GM12864 (cell line): ENCODE data around the gene AMT.
"Not testable (repeated sequence)": the region's sequence is repeated elsewhere in the genome, so short reads cannot be mapped to it uniquely, and the experiment has no call there.

Source experiments
- DNase-seq: peaks from one replicate; pipeline ENCODE4 v3.0.0-alpha.2; 2011; ENCODE audit warnings: low read depth
- H3K4me3 ChIP-seq: 2 replicates; pipeline ENCODE4 v1.5.1; 2011; ENCODE audit warnings: mild to moderate bottlenecking, low read depth, low read length, control low read depth
- TF ChIP-seq, protein P1 (sequence below): IDR thresholded peaks from 2 replicates; pipeline ENCODE4 v1.5.1; 2011; ENCODE audit warnings: low read depth, mild to moderate bottlenecking, moderate library complexity, low read length, control low read depth, inconsistent platforms; ENCODE audit errors: missing control alignments

Gene AMT

DNA sequence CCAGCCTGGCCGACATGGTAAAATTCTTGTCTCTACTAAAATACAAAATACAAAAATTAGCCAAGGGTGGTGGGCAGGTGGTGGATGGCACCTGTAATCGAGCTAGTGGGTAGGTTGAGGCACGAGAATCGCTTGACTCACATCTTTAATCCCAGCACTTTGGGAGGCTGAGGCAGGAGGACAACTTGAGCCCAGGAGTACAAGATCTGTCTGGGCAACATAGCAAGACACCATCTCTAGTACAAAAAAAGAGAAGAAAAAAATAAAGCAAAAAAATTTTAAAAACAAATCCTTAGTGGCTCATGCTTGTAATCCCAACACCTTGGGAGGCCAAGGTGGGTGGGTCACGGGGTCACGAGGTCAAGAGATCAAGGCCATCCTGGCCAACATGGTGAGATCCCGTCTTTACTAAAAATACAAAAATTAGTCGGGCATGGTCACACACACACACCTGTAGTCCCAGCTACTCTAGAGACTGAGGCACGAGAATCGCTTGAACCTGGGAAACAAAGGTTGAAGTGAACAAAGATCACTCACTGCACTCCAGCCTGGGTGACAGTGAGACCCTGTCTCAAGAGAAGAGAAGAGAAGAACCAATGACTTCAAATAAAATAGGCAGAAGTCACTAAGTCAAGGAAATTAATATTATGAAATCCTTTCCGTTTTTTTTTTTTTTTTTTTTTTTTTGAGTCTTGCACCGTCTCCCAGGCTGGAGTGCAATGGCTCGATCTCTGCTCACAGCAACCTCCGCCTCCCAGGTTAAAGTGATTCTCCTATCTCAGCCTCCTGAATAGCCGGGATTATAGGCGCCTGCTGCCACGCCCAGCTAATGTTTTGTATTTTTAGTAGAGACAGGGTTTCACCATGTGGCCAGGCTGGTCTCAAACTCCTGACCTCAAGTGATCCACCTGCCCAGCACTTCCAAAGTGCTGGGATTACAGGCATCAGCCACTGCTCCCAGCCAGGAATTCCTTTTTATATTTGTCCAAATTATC lies 15.4 kb downstream of the AMT start:
- TF ChIP-seq, protein P1, sequence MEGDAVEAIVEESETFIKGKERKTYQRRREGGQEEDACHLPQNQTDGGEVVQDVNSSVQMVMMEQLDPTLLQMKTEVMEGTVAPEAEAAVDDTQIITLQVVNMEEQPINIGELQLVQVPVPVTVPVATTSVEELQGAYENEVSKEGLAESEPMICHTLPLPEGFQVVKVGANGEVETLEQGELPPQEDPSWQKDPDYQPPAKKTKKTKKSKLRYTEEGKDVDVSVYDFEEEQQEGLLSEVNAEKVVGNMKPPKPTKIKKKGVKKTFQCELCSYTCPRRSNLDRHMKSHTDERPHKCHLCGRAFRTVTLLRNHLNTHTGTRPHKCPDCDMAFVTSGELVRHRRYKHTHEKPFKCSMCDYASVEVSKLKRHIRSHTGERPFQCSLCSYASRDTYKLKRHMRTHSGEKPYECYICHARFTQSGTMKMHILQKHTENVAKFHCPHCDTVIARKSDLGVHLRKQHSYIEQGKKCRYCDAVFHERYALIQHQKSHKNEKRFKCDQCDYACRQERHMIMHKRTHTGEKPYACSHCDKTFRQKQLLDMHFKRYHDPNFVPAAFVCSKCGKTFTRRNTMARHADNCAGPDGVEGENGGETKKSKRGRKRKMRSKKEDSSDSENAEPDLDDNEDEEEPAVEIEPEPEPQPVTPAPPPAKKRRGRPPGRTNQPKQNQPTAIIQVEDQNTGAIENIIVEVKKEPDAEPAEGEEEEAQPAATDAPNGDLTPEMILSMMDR, result no peak
- no peak overlapping the region for H3K4me3 ChIP-seq
- DNase-seq, result no peak

DNA sequence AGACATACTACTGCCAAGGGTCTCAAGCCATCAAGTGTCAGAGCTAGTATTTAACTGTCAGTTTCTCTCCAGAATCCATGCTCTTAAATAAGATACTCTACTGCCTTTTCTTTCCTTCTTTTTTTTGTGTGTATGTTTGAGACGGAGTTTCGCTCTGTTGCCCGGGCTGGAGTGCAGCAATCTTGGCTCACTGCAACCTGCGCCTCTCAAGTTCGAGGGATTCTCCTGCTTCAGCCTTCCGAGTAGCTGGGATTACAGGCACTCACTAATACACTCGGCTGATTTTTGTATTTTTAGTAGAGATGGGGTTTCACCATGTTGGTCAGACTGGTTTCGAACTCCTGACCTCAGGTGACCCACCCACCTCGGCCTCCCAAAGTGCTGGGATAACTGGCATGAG lies 16.7 kb downstream of the AMT start:
- not testable (repeated sequence) for DNase-seq, H3K4me3 ChIP-seq

DNA sequence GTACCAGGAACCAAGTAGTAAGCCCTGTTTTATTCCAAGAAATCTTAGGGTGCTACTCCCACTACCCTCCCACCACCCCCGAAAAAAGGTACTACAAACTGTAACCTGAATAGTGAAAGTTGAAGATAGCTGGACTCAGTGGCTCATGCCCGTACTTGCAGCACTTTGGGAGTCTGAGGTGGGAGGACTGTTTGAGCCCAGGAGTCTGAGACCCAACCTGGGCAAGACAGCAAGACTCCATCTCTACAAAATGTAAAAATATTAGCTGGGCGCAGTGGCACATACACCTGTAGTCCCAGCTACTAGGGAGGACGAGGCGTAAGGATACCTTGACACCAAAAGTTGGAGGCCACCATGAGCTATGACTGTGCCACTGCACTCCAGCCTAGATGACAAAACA lies 18.4 kb downstream of the AMT start:
- TF ChIP-seq, protein P1, result no peak
- DNase-seq, result no peak
- H3K4me3 ChIP-seq, result no peak overlapping the region

DNA sequence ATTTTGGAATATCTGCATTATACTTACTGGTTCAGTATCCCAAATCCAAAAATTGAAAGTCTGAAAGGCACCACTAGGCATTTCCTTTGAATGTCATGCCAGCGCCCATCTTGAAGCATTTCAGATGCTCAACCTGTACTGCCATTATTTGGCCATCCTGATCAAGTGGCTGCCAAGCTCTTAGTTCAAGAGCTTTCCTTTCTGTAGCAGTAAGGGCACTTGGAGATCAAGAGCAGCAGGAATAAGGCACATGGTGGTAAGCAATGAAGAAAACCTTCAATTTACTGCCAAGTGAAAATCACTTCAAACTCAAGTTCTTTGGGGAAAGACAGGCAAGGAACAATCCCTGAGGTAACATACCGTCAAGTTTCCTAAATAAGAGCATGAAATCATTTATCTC lies 20.5 kb downstream of the AMT start:
- no peak overlapping the region for H3K4me3 ChIP-seq
- TF ChIP-seq, protein P1, result no peak
- no peak for DNase-seq

DNA sequence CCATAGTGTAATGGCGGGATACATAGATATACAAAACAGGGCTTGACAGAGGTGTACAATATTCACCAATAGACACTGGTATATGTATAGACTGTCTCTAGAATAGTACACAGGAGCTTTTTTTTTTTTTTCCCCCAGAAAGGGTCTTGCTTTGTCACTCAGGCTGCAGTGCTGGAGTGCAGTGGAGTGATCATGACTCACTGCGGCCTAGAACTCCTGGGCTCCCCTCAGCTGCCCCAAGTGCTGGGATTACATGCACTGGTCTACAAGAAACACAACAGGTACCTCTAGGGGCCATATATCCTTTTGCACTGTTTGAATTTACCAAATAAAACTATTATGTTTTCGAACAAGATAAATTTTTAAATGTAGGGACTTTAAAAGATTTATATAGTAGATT lies 22.8 kb downstream of the AMT start:
- H3K4me3 ChIP-seq, result no peak overlapping the region
- DNase-seq, result no peak
- TF ChIP-seq, protein P1, result no peak

DNA sequence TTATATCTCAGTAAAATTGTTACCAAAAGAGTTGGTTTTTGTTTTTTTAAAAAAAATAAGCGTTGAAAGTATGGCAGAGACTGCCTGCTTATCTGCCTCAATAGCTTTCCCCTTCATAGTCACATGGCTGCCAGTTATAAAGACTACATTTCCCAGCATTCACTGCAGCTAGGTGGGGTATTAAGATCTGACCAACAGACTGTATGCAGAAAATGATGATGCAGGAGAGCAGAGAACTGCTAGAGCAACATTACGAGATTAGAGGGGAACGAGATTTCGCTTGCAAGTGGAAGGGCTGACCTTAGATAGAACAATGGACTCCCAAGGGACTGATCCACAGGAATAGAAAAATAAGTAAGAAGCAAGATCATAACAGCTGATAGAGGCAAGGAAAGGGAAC lies 24.8 kb downstream of the AMT start:
- no peak for DNase-seq

DNA sequence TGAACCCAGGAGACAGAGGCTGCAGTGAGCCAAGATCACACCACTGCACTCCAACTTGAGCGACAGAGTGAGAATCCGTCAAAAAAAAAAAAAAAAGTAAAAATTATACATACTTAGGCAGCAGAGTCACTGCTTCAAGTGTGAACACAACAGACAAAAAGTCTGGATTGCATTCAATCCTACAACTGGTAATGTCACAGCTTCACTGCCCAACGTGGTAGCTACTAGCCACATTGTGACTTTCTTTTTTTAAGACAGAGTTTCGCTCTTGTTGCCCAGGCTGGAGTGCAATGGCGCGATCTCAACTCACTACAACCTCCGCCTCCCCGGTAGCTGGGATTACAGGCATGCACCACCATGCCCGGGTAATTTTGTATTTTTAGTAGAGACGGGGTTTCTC lies 31.0 kb downstream of the AMT start:
- DNase-seq, H3K4me3 ChIP-seq: not testable (repeated sequence)

More for the DNA sequence above, 24.8 kb downstream of the AMT start:
- TF ChIP-seq, protein P1, result no peak
- no peak overlapping the region for H3K4me3 ChIP-seq

DNA sequence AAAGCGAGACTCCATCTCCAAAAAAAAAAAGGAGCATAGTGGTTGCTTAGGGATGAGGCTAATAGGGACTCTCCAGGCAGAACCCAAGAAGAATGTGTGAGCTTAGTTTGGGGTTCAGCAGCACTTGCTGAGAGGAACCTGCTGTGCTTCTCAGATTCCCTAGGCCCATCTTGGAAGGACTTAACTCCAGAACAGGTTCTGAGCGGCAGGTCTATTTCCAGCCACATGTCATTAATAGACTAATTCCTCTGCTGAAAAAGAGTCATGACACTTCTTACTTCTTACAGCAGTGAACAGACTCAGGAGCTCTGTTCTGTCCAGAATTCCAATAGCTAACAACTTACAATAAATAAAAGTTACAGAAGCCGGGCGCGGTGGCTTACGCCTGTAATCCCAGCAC lies 33.0 kb downstream of the AMT start:
- H3K4me3 ChIP-seq, result no peak overlapping the region
- DNase-seq, result no peak
- TF ChIP-seq, protein P1, result no peak
